ENCODE data around the gene CTRL. TPM values are rescaled to one million over a fixed set of nuclear protein-coding genes. Genes with fewer than 3 reads are reported as not detected.
"Not testable (repeated sequence)": the region's sequence is repeated elsewhere in the genome, so short reads cannot be mapped to it uniquely, and the experiment has no call there.

CTRL gene
- 6.0 and 7.0 TPM in 2 replicates for polyA plus RNA-seq (2014; cell fraction: cytosol; rRNA removed)
- polyA plus RNA-seq (2014; cell fraction: nucleus; rRNA removed), result 8.8 and 14.6 TPM in 2 replicates

- no peak for DNase-seq (ENCODE audit: low spot score)
Observed at GRCh38 chr16:67931712-67932461, at the start of gene CTRL. TSS of gene CTRL (minus strand) at chr16:67931862. CDS start at chr16:67931852, 10 bp downstream.

- DNase-seq (ENCODE audit: low spot score), result no peak
Observed at GRCh38 chr16:67979955-67980678, 48.5 kb upstream of the CTRL start, which contains the start of gene DPEP3. TSS of gene DPEP3 (minus strand) at chr16:67980499. CDS start at chr16:67980380, 119 bp downstream.

- no peak for DNase-seq (ENCODE audit: low spot score)
Observed at GRCh38 chr16:67977469-67978227, 46.0 kb upstream of the CTRL start.

- no peak for DNase-seq (ENCODE audit: low spot score)
Observed at GRCh38 chr16:67977005-67977404, 45.3 kb upstream of the CTRL start.

GRCh38 chr16:67976205-67976604, 44.5 kb upstream of the CTRL start:
- DNase-seq (ENCODE audit: low spot score), result no peak

GRCh38 chr16:67975321-67976105, 43.9 kb upstream of the CTRL start:
- no peak for DNase-seq (ENCODE audit: low spot score)

GRCh38 chr16:67972285-67972684, 40.6 kb upstream of the CTRL start:
- DNase-seq (ENCODE audit: low spot score), result not testable (repeated sequence)

GRCh38 chr16:67971111-67971510, 39.4 kb upstream of the CTRL start:
- DNase-seq (ENCODE audit: low spot score), result no peak

GRCh38 chr16:67969254-67970039, 37.8 kb upstream of the CTRL start:
- DNase-seq (ENCODE audit: low spot score), result no peak

- peak; percentile 74 for DNase-seq (ENCODE audit: low spot score)
Observed at GRCh38 chr16:67968400-67969253, 37.0 kb upstream of the CTRL start, which contains the start of gene SLC12A4. TSS of gene SLC12A4 (minus strand) at chr16:67968637. CDS start at chr16:67968553, 84 bp downstream.

GRCh38 chr16:67967958-67968399, 36.3 kb upstream of the CTRL start:
- DNase-seq (ENCODE audit: low spot score), result no peak

- DNase-seq (ENCODE audit: low spot score), result no peak
Observed at GRCh38 chr16:67967183-67967957, 35.7 kb upstream of the CTRL start.

GRCh38 chr16:67966549-67967182, 35.0 kb upstream of the CTRL start:
- DNase-seq (ENCODE audit: low spot score), result no peak

GRCh38 chr16:67965668-67966548, 34.2 kb upstream of the CTRL start:
- no peak for DNase-seq (ENCODE audit: low spot score)

- no peak for DNase-seq (ENCODE audit: low spot score)
Observed at GRCh38 chr16:67964477-67965131, 32.9 kb upstream of the CTRL start.

- no peak for DNase-seq (ENCODE audit: low spot score)
Observed at GRCh38 chr16:67963662-67964321, 32.1 kb upstream of the CTRL start.

Measured in SK-N-DZ (cell line).